Measurements from ENCODE around the gene FOXA2. TPM values are rescaled to one million over a fixed set of nuclear protein-coding genes. Genes with fewer than 3 reads are reported as not detected.
"Not testable (repeated sequence)": the region's sequence is repeated elsewhere in the genome, so short reads cannot be mapped to it uniquely, and the experiment has no call there.

The FOXA2 gene
- total and polyA plus RNA-seq, 4 donors = 0.60 to 0.83 (median 0.60) TPM; not detected in 1

DNA sequence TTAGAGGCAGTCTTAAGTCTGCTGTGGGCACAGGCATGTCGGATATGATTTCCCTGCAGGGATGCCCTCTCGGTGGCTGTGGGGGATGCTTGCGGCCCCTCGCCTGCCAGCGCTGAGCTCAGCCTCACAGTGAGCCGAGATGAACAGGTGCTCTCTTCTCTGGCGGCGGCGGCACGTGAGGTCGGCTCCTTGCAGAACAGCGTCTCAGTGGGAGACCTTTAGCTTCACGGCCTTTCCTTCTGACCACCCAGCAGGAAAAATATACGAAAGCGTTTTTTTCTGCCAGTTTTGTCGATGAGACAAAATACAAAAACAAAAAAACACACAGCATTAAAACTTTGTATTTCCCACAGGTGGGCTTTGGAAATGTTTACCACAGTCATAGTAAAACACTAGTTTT lies 23.6 kb downstream of the FOXA2 start:
- Histone ChIP-seq H3K9me3 (ENCODE audit: control insufficient read depth, insufficient read depth, low read length) (no peaks in the 10 kb centered on the region), H3K4me3 (ENCODE audit: low read depth, low read length) (no peak overlapping the region), H3K27me3 (ENCODE audit: control insufficient read depth, insufficient read depth, low read length) (peaks cover 91% of the 10 kb centered on the region), H3K27ac (ENCODE audit: low read depth, low read length) (no peak overlapping the region), H3K36me3 (ENCODE audit: control insufficient read depth, insufficient read depth, low read length) (no peaks in the 10 kb centered on the region), H3K4me1 (ENCODE audit: control insufficient read depth, insufficient read depth, low read length) (no peaks in the 10 kb centered on the region)
- DNase-seq (ENCODE audit: low read depth in 4 of 6, low spot score in 6 of 6) = no peak
- WGBS (ENCODE audit: insufficient coverage) = under 1% methylated on average over 16 of the region's 16 CpGs

- Histone ChIP-seq H3K36me3 (ENCODE audit: control insufficient read depth, insufficient read depth, low read length) (no peaks in the 10 kb centered on the region), H3K27me3 (ENCODE audit: control insufficient read depth, insufficient read depth, low read length) (peaks cover 82% of the 10 kb centered on the region), H3K4me3 (ENCODE audit: low read depth, low read length) (no peak overlapping the region), H3K4me1 (ENCODE audit: control insufficient read depth, insufficient read depth, low read length) (no peaks in the 10 kb centered on the region), H3K9me3 (ENCODE audit: control insufficient read depth, insufficient read depth, low read length) (no peaks in the 10 kb centered on the region), H3K27ac (ENCODE audit: low read depth, low read length) (no peak overlapping the region)
- DNase-seq (ENCODE audit: low read depth in 4 of 6, low spot score in 6 of 6) = no peak
- 80% methylated on average over 1 of the region's 6 CpGs for WGBS (ENCODE audit: insufficient coverage)
Observed at GRCh38 chr20:22559711-22560318, 24.6 kb downstream of the FOXA2 start.

DNA sequence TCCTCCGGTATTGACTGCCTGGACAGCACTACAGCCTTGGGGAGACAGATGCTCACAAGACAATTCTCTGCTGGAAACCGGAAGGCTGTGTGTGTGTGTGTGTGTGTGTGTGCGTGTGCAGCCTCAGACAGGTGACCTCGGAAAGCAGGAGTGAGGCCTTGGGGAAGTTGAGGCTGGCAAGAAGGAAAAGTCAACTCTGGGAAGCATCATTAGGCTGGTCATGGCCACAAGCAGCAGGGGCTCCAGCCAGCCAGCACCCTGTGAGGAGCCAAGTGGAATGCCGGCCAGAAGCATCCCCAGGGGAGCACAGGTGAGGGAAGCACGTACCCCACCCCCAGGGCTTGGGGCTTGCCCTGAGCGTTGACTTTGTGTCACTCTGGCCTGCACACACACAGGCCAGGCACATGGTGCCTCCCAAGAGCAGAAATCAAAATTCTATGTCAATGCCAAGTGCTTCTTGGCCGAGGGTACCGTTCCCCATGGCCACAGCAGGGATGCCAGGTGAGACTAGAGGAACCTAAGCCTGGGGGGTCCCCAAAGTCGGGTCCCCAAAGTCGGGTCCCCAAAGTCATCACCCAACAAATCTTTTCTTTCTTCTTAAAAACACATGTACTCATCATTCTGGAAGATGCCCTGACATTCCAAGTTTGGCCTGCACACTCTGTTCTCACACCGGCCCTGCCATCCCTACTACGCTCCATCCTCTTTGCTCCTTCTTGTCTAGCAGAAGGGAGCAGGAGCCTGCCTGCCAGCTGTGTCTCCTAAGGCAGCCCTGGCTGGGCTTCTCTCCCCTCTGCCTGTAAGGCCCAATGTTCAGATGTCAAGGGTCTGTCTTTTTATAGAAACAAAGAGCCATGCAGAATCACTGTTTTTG lies 26.7 kb downstream of the FOXA2 start:
- Histone ChIP-seq H3K27me3 (ENCODE audit: control insufficient read depth, insufficient read depth, low read length) (peaks cover 63% of the 10 kb centered on the region), H3K4me1 (ENCODE audit: control insufficient read depth, insufficient read depth, low read length) (no peaks in the 10 kb centered on the region), H3K9me3 (ENCODE audit: control insufficient read depth, insufficient read depth, low read length) (no peaks in the 10 kb centered on the region), H3K27ac (ENCODE audit: low read depth, low read length) (no peak overlapping the region), H3K4me3 (ENCODE audit: low read depth, low read length) (no peak overlapping the region), H3K36me3 (ENCODE audit: control insufficient read depth, insufficient read depth, low read length) (no peaks in the 10 kb centered on the region)
- WGBS (ENCODE audit: insufficient coverage) = 57% methylated on average over 13 of the region's 13 CpGs
- DNase-seq (ENCODE audit: low read depth in 4 of 6, low spot score in 6 of 6) = no peak

DNA sequence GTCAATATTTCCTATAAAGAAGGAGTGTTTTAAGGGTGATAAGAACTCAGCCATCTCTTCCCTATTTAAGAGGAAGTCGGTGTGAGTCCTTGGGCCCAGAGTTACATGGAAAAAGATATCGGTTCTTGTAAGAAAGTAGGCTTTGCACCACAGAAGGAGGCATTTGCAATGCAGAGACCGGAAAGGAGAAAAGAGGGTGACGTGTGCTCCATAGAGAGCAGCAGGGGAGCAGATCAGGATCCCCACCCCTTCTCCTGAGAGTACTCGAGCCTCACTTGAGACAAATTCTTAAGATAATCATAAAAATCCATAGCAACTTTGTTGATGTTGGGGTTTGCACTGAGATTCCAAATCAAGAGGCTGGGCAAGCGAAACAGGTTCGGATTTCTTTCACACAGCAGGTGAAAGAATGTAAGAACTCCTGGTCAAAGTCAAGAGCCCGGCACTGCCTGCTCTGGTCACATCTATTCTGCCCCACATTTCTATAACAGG lies 27.8 kb downstream of the FOXA2 start:
- DNase-seq (ENCODE audit: low read depth in 4 of 6, low spot score in 6 of 6) = no peak
- H3K9me3 ChIP-seq (ENCODE audit: control insufficient read depth, insufficient read depth, low read length) = no peaks in the 10 kb centered on the region
- no peak overlapping the region for H3K4me3 ChIP-seq (ENCODE audit: low read depth, low read length)
- H3K4me1 ChIP-seq (ENCODE audit: control insufficient read depth, insufficient read depth, low read length) = no peaks in the 10 kb centered on the region
- H3K27me3 ChIP-seq (ENCODE audit: control insufficient read depth, insufficient read depth, low read length) = peaks cover 55% of the 10 kb centered on the region
- no peak overlapping the region for H3K27ac ChIP-seq (ENCODE audit: low read depth, low read length)
- H3K36me3 ChIP-seq (ENCODE audit: control insufficient read depth, insufficient read depth, low read length) = no peaks in the 10 kb centered on the region
- WGBS (ENCODE audit: insufficient coverage) = 50% methylated on average over 1 of the region's 8 CpGs

- no peak overlapping the region for H3K4me3 ChIP-seq (ENCODE audit: low read depth, low read length)
- 69% methylated on average over 3 of the region's 5 CpGs for WGBS (ENCODE audit: insufficient coverage)
- H3K27me3 ChIP-seq (ENCODE audit: control insufficient read depth, insufficient read depth, low read length) = peaks cover 48% of the 10 kb centered on the region
- no peaks in the 10 kb centered on the region for H3K9me3 ChIP-seq (ENCODE audit: control insufficient read depth, insufficient read depth, low read length)
- no peaks in the 10 kb centered on the region for H3K36me3 ChIP-seq (ENCODE audit: control insufficient read depth, insufficient read depth, low read length)
- no peaks in the 10 kb centered on the region for H3K4me1 ChIP-seq (ENCODE audit: control insufficient read depth, insufficient read depth, low read length)
- H3K27ac ChIP-seq (ENCODE audit: low read depth, low read length) = no peak overlapping the region
- no peak for DNase-seq (ENCODE audit: low read depth in 4 of 6, low spot score in 6 of 6)
Observed at GRCh38 chr20:22555791-22556564, 28.4 kb downstream of the FOXA2 start.

- no peaks in the 10 kb centered on the region for H3K4me1 ChIP-seq (ENCODE audit: control insufficient read depth, insufficient read depth, low read length)
- H3K4me3 ChIP-seq (ENCODE audit: low read depth, low read length) = no peak overlapping the region
- peaks cover 37% of the 10 kb centered on the region for H3K27me3 ChIP-seq (ENCODE audit: control insufficient read depth, insufficient read depth, low read length)
- no peak overlapping the region for H3K27ac ChIP-seq (ENCODE audit: low read depth, low read length)
- no peak for DNase-seq (ENCODE audit: low read depth in 4 of 6, low spot score in 6 of 6)
- no peaks in the 10 kb centered on the region for H3K36me3 ChIP-seq (ENCODE audit: control insufficient read depth, insufficient read depth, low read length)
- H3K9me3 ChIP-seq (ENCODE audit: control insufficient read depth, insufficient read depth, low read length) = no peaks in the 10 kb centered on the region
- WGBS (ENCODE audit: insufficient coverage) = no CpG with 5 or more reads among the region's 2 CpGs
Observed at GRCh38 chr20:22554391-22554790, 30.0 kb downstream of the FOXA2 start.

DNA sequence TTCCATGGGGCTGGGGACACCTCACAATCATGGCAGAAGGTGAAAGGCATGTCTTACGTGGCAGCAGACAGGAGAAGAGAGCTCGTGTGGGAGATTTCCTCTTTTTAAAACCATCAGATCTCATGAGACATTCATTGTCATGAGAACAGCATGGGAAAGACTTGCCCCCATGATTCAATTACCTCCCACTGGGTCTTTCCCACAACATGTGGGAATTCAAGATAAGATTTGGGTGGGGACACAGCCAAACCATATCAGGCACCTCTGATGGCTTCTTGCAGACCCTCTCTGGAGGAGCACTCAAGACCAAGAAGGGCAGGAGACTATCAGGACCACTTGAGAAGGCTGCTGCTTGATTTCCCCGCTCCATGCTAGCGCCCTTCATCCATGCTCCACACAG lies 33.9 kb downstream of the FOXA2 start:
- not testable (repeated sequence) for H3K4me3 ChIP-seq (ENCODE audit: low read depth, low read length); H3K4me1 ChIP-seq (ENCODE audit: control insufficient read depth, insufficient read depth, low read length); DNase-seq (ENCODE audit: low read depth in 4 of 6, low spot score in 6 of 6); H3K36me3 ChIP-seq (ENCODE audit: control insufficient read depth, insufficient read depth, low read length); H3K27ac ChIP-seq (ENCODE audit: low read depth, low read length); H3K27me3 ChIP-seq (ENCODE audit: control insufficient read depth, insufficient read depth, low read length); H3K9me3 ChIP-seq (ENCODE audit: control insufficient read depth, insufficient read depth, low read length)
- WGBS (ENCODE audit: insufficient coverage) = 83% methylated on average over 2 of the region's 4 CpGs

DNA sequence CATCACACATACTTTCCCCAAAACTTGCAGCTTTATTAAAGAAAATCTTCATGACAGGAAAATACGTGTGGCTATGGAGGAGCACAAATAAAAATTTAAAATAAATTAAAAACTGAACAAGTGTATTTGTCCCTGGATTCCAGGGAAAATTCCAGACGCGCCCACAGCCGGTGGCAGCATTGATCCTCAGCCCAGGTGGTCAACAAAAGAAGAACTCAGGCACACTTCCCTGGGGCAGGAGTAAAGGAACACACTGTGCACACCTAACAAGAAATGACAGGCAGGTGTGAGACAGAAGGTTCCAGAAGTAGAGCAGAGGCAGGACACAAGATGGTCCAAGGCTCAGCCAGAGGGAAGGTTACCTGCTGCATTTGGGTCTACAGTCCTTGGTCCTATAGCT lies 36.3 kb downstream of the FOXA2 start:
- Histone ChIP-seq H3K27me3 (ENCODE audit: control insufficient read depth, insufficient read depth, low read length) (peaks cover 6% of the 10 kb centered on the region), H3K4me3 (ENCODE audit: low read depth, low read length) (no peak overlapping the region), H3K27ac (ENCODE audit: low read depth, low read length) (no peak overlapping the region), H3K4me1 (ENCODE audit: control insufficient read depth, insufficient read depth, low read length) (no peaks in the 10 kb centered on the region), H3K36me3 (ENCODE audit: control insufficient read depth, insufficient read depth, low read length) (no peaks in the 10 kb centered on the region), H3K9me3 (ENCODE audit: control insufficient read depth, insufficient read depth, low read length) (no peaks in the 10 kb centered on the region)
- no peak for DNase-seq (ENCODE audit: low read depth in 4 of 6, low spot score in 6 of 6)
- WGBS (ENCODE audit: insufficient coverage) = 62% methylated on average over 3 of the region's 4 CpGs

DNA sequence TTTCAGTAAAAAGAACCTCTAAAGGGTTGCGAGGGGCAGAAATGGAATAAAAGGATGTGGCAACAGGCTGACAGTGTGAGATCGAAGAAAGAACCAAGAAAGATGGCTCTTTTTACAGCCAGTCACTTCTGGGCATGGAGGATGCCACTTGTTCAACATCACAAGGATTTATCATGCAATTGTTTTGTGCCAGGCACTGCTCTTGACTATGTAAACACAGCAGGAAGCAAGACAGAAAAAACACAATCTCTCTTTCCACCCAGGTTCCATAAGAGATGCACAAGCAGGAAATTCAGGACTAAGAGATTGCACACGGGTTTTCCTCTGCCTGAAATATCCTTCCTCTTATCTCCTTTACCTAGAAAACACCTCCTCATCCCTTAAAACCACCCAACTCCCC lies 38.0 kb downstream of the FOXA2 start:
- Histone ChIP-seq H3K4me3 (ENCODE audit: low read depth, low read length) (no peak overlapping the region), H3K27ac (ENCODE audit: low read depth, low read length) (no peak overlapping the region), H3K4me1 (ENCODE audit: control insufficient read depth, insufficient read depth, low read length) (no peaks in the 10 kb centered on the region), H3K9me3 (ENCODE audit: control insufficient read depth, insufficient read depth, low read length) (no peaks in the 10 kb centered on the region), H3K36me3 (ENCODE audit: control insufficient read depth, insufficient read depth, low read length) (no peaks in the 10 kb centered on the region), H3K27me3 (ENCODE audit: control insufficient read depth, insufficient read depth, low read length) (peaks cover 4% of the 10 kb centered on the region)
- no peak for DNase-seq (ENCODE audit: low read depth in 4 of 6, low spot score in 6 of 6)
- 62% methylated on average over 3 of the region's 3 CpGs for WGBS (ENCODE audit: insufficient coverage)
